ENCODE results near the gene UNKL.
"Not testable (repeated sequence)": the region's sequence is repeated elsewhere in the genome, so short reads cannot be mapped to it uniquely, and the experiment has no call there.

Gene UNKL

DNA sequence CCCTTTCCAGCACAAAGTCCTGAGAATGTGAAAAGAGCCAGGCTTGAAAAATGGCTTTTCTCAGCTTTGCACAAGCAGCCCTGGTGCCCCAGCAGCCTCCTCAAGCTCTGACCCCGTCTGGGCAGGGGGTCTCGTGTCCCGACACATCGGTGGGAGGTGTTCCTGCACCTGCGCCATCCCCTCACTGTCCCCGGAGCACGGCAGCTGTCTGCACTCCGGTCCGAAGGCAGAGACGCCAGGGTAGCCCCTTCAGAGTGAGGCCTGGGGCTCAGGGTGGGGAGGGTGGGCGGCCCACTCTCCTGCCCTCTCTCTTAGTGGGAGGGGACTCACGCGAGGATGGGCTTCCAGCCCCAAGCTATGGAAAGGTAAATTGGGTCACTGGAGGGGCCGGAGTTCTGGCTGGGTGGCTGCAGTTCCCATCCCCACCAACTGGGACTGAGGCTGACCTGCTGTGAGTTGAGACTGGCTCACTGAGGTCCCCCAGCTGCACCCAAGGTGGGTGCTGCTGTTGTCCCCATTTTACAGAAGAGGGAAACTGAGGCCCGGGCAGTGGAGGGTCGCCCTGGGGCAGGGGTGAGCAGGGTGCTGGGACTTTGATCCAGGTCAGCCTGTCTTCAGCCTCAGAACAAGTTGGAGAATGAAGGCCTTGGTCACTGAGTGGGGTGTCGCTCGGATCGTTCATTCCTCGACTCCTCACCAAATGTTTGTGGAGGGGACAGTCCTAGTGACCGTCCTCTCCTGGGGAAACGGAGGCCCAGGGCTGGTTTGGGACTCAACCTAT is 83.4 kb downstream of the UNKL start:
- TF ChIP-seq, protein P1, sequence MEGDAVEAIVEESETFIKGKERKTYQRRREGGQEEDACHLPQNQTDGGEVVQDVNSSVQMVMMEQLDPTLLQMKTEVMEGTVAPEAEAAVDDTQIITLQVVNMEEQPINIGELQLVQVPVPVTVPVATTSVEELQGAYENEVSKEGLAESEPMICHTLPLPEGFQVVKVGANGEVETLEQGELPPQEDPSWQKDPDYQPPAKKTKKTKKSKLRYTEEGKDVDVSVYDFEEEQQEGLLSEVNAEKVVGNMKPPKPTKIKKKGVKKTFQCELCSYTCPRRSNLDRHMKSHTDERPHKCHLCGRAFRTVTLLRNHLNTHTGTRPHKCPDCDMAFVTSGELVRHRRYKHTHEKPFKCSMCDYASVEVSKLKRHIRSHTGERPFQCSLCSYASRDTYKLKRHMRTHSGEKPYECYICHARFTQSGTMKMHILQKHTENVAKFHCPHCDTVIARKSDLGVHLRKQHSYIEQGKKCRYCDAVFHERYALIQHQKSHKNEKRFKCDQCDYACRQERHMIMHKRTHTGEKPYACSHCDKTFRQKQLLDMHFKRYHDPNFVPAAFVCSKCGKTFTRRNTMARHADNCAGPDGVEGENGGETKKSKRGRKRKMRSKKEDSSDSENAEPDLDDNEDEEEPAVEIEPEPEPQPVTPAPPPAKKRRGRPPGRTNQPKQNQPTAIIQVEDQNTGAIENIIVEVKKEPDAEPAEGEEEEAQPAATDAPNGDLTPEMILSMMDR (IDR thresholded peaks at IDR 0.05; ENCODE audit: control extremely low read depth, extremely low read depth, low read depth, missing control alignments), result no peak
- no peak for DNase-seq (ENCODE audit: extremely low spot score)
- ChIA-PET POLR2A (no interaction called here), CTCF (interaction anchor here (1.0 to 1.5 kb wide), 3 partner anchors 11 to 29 kb away, joined by 3 to 7 read pairs (median 4); no protein-coding TSS in a partner anchor)

DNA sequence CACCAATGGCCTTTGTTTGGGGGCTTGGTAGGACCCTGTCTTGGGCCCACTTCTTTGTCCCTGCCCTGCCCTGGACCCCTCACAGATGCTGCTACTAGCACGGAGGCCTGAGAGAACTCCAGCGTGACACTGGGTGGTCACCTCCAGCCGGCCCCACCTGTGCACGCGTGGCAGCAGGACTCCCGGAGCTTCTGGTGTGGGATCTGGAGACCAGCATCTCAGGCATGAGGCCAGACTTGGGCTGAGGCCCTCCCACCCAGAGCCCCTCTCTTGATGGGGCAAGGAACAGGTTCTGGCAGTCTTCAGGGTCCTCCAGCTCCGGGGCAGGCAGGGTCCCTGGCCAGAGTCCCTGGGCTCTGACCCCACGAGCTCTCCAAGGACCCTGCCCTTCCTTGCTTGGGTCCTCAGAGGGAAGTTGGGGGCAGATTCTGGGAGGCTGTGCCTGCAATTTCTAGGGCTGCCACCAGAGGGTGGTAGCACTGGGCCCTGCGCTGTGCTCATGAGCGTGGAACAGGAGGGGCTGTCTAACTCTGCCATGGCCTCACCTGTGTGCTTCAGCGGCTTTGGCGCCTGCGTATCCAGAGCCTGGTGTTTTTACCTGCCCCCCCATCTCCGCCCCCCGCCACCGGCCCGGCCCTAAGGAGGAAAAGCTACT is 84.1 kb downstream of the UNKL start:
- POLR2A ChIA-PET, result no interaction called here
- CTCF ChIA-PET, result interaction anchor here (1.0 to 1.5 kb wide), 3 partner anchors 7 to 30 kb away, joined by 3 to 7 read pairs (median 5); no protein-coding TSS in a partner anchor
- TF ChIP-seq, protein P1 (IDR thresholded peaks at IDR 0.05; ENCODE audit: control extremely low read depth, extremely low read depth, low read depth, missing control alignments), result peak; percentile 35
- no peak for DNase-seq (ENCODE audit: extremely low spot score)

DNA sequence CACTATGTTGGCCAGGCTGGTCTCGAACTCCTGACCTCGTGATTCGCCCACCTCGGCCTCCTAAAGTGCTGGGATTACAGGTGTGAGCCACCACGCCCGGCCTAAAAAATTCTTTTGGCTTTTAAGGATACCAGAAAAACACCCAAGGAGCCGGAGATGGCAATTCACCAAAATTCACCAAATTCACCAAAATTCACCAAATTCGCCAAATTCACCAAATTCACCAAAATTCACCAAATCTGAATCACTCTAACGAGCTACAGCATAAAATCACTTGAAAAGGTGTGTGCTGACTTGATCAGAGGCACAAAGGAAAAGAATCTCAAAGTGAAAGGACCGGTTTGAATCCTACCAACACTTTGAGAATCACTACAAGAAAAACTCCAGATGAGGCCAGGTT is 85.5 kb downstream of the UNKL start:
- CTCF ChIA-PET, result interaction anchor here (1.0 to 1.5 kb wide), 2 partner anchors 9 to 377 kb away, joined by 4 to 5 read pairs; partner anchors contain the start of gene MAPK8IP3
- DNase-seq (ENCODE audit: extremely low spot score); POLR2A ChIA-PET: not testable (repeated sequence)

DNA sequence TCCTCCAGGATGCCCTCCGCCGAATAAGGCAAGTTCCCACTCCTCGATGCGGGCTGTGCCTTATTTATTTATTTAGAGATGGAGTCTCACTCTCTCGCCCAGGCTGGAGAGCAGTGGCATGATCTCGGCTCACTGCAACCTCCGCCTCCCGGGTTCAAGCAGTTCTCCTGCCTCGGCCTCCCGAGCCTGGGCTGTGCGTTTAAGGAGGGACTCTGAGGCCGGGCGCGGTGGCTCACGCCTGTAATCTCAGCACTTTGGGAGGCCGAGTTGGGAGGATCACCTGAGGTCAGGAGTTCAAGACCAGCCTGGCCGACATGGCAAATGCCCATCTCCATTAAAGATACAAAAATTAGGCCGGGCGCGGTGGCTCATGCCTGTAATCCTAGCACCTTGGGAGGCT is 86.4 kb downstream of the UNKL start:
- CTCF ChIA-PET; DNase-seq (ENCODE audit: extremely low spot score): not testable (repeated sequence)
- POLR2A ChIA-PET, result interaction anchor here (0.6 kb wide), 1 partner anchor 53 kb away, joined by 3 read pairs; no protein-coding TSS in a partner anchor

DNA sequence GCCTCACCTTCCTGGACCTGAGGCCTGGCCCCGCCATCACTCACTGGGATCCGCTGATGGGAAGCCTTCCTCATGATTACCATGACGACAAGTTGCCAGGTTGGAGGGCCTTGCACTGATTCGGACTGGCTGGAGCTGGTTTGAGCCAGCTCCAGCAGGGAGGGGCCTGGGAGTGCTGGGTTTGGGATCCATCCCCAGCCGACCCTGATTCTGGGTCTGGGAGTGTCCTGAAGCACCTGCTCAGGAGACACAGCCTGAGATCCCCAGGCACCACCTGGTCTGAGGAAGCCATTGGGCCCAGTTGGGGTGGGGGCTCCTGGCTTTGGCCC is 86.9 kb downstream of the UNKL start:
- ChIA-PET CTCF (interaction anchor here (1.5 kb wide), 1 partner anchor 15 kb away, joined by 3 read pairs; no protein-coding TSS in a partner anchor), POLR2A (interaction anchor here (0.6 kb wide), 1 partner anchor 54 kb away, joined by 3 read pairs; no protein-coding TSS in a partner anchor)
- no peak for DNase-seq (ENCODE audit: extremely low spot score)
- TF ChIP-seq, protein P1 (IDR thresholded peaks at IDR 0.05; ENCODE audit: control extremely low read depth, extremely low read depth, low read depth, missing control alignments), result no peak

DNA sequence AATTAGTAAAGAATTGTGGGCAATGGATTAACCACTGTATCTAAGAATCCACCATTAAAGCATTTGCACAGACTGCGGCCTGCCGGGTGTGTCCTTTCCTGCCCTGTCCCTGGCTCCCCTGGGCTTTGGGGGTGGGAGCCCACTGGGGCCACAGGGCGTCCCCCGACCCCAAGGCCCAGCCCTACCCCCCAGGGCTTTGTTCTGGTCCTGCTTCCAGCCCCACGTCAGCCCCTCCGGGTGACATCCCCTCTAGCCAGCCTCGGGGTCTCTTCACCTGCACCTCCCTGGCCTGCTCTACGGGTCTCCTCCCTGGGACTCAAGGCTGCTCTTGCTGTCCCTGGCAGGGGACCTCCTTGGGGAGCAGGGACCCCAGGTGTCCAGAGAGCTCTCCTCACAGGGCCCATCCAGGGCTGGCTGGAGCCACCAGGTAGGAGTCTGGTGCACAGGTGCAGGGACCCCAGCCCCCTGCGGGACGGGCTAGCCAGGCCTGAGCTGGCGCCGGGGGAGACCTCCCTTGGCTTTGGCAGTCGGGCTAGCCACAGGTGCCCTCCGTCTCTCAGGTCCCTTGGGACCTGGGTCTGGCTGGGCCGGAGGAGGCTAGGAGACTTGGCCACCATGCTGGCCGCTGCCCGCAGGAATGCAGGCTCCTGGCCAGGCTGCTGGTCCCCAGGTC is 87.4 kb downstream of the UNKL start:
- CTCF ChIA-PET, result interaction anchor here (1.4 to 2.0 kb wide), 3 partner anchors 11 to 37 kb away, joined by 3 to 7 read pairs (median 4); no protein-coding TSS in a partner anchor
- no peak for DNase-seq (ENCODE audit: extremely low spot score)
- POLR2A ChIA-PET, result interaction anchor here (0.6 kb wide), 1 partner anchor 82 kb away, joined by 7 read pairs; no protein-coding TSS in a partner anchor
- TF ChIP-seq, protein P1 (IDR thresholded peaks at IDR 0.05; ENCODE audit: control extremely low read depth, extremely low read depth, low read depth, missing control alignments), result no peak

DNA sequence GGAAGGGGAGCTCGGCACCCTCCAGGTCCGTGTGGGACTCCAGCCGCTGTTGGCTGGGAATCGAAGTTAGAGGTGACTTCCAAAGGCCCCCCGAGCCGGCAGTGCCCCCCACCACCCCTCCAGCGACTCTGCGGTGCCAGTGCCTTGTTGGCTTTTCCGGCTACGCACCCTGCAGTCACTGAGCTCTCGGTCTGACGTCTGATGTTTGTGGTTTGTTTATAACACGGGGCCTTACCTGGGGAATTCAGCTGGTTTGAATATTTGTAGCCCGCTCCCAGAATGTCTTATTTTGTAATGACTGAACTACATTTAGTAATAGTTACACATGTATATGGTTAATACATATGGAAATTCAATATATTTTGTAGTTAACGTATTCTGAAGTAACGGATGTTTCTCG is 88.1 kb downstream of the UNKL start:
- POLR2A ChIA-PET, result interaction anchor here (0.6 kb wide), 1 partner anchor 82 kb away, joined by 7 read pairs; no protein-coding TSS in a partner anchor
- TF ChIP-seq, protein P1 (IDR thresholded peaks at IDR 0.05; ENCODE audit: control extremely low read depth, extremely low read depth, low read depth, missing control alignments), result no peak
- no peak for DNase-seq (ENCODE audit: extremely low spot score)
- CTCF ChIA-PET, result interaction anchor here (1.4 to 2.0 kb wide), 3 partner anchors 12 to 38 kb away, joined by 3 to 7 read pairs (median 4); no protein-coding TSS in a partner anchor

Data from GM10248 (cell line).